CD1c-positive myeloid dendritic cell (primary cell): Measurements from ENCODE around the gene TMEM258.

ENCODE experiments used
- DNase-seq: peaks from one replicate; pipeline ENCODE4 v3.0.0-alpha.2; 2016; ENCODE audit errors: extremely low spot score

TMEM258 gene

GRCh38 chr11:61742391-61742790 lies 50.0 kb downstream of the TMEM258 start:
- peak; percentile 86 for DNase-seq

GRCh38 chr11:61739966-61740365 lies 52.4 kb downstream of the TMEM258 start:
- no peak for DNase-seq

GRCh38 chr11:61739413-61739812 lies 53.0 kb downstream of the TMEM258 start:
- DNase-seq = no peak
